ENCODE measurements around the gene VPS37B.

The VPS37B gene

GRCh38 chr12:122935318-122935717 is 39.4 kb upstream of the VPS37B start:
- no peak for TF ChIP-seq CTCF (IDR thresholded peaks at IDR 0.05; ENCODE audit: low read depth, low read length)
- no peak for DNase-seq (ENCODE audit: extremely low read depth, low read depth)

- TF ChIP-seq CTCF (IDR thresholded peaks at IDR 0.05; ENCODE audit: low read depth, low read length), result no peak
- DNase-seq (ENCODE audit: extremely low read depth, low read depth), result no peak
These were observed 38.8 kb upstream of the VPS37B start for GRCh38 chr12:122934722-122935121.

GRCh38 chr12:122932207-122932606 is 36.3 kb upstream of the VPS37B start:
- TF ChIP-seq CTCF (IDR thresholded peaks at IDR 0.05; ENCODE audit: low read depth, low read length), result no peak
- no peak for DNase-seq (ENCODE audit: extremely low read depth, low read depth)

GRCh38 chr12:122929812-122930211 is 33.9 kb upstream of the VPS37B start:
- no peak for TF ChIP-seq CTCF (IDR thresholded peaks at IDR 0.05; ENCODE audit: low read depth, low read length)
- DNase-seq (ENCODE audit: extremely low read depth, low read depth), result no peak

GRCh38 chr12:122929148-122929538 is 33.2 kb upstream of the VPS37B start:
- TF ChIP-seq CTCF (IDR thresholded peaks at IDR 0.05; ENCODE audit: low read depth, low read length), result no peak
- DNase-seq (ENCODE audit: extremely low read depth, low read depth), result no peak

- DNase-seq (ENCODE audit: extremely low read depth, low read depth), result no peak
- no peak for TF ChIP-seq CTCF (IDR thresholded peaks at IDR 0.05; ENCODE audit: low read depth, low read length)
These were observed 32.7 kb upstream of the VPS37B start for GRCh38 chr12:122928404-122929147.

GRCh38 chr12:122927756-122928403 is 32.0 kb upstream of the VPS37B start:
- no peak for DNase-seq (ENCODE audit: extremely low read depth, low read depth)

More at GRCh38 chr12:122927756-122928403, 32.0 kb upstream of the VPS37B start:
- no peak for TF ChIP-seq CTCF (IDR thresholded peaks at IDR 0.05; ENCODE audit: low read depth, low read length)

All from AG09319 (cell line).